Liver (tissue), 9 donors: ENCODE results near the gene IFRD2. TPM values are rescaled to one million over a fixed set of nuclear protein-coding genes. Genes with fewer than 3 reads are reported as not detected.

Experiments used
- DNase-seq: peaks from one replicate; pipeline ENCODE4 v3.0.0-alpha.2; 2017; ENCODE audit warnings: low spot score
- H3K27ac ChIP-seq, 2 donors: one replicate each; pipeline ENCODE4 v1.7.0; 2013; ENCODE audit warnings: inconsistent platforms in 2 of 2, low read length in 2 of 2, control low read depth in 1 of 2, low read depth in 1 of 2, mild to moderate bottlenecking in 1 of 2
- H3K27me3 ChIP-seq, 4 donors: one replicate each; pipeline versions ENCODE4 v1.6.1 to v1.7.0; 2013; ENCODE audit warnings: low read length in 3 of 4, inconsistent platforms in 1 of 4, mild to moderate bottlenecking in 1 of 4, moderate library complexity in 1 of 4; ENCODE audit not compliant: control insufficient read depth in 4 of 4, insufficient read depth in 4 of 4
- H3K36me3 ChIP-seq, 4 donors: one replicate each; pipeline versions ENCODE4 v1.6.1 to v1.7.0; 2013; ENCODE audit warnings: low read length in 3 of 4, mild to moderate bottlenecking in 3 of 4, low read depth in 1 of 4, moderate library complexity in 1 of 4; ENCODE audit not compliant: control insufficient read depth in 4 of 4, insufficient read depth in 3 of 4
- H3K4me1 ChIP-seq, 4 donors: one replicate each; pipeline versions ENCODE4 v1.6.1 to v1.7.0; 2013; ENCODE audit warnings: low read length in 3 of 4, mild to moderate bottlenecking in 3 of 4, moderate library complexity in 1 of 4; ENCODE audit not compliant: control insufficient read depth in 4 of 4, insufficient read depth in 4 of 4
- H3K4me3 ChIP-seq, 3 donors: one replicate each; pipeline versions ENCODE4 v1.6.1 to v1.7.0; 2013; ENCODE audit warnings: low read length in 3 of 3, control low read depth in 1 of 3, low read depth in 1 of 3, mild to moderate bottlenecking in 1 of 3
- H3K9ac ChIP-seq, 2 donors: one replicate each; pipeline ENCODE4 v1.7.0; 2013; ENCODE audit warnings: low read length in 2 of 2, mild to moderate bottlenecking in 2 of 2, moderate library complexity in 2 of 2, control low read depth in 1 of 2, low read depth in 1 of 2
- H3K9me3 ChIP-seq, 4 donors: one replicate each; pipeline versions ENCODE4 v1.6.1 to v1.7.0; 2013; ENCODE audit warnings: low read length in 3 of 4; ENCODE audit not compliant: control insufficient read depth in 4 of 4
- ATF3 ChIP-seq: IDR thresholded peaks from 2 replicates; pipeline ENCODE4 v1.6.1; 2016; ENCODE audit warnings: antibody characterized with exemption
- CTCF ChIP-seq: fragments of 150-350 bp; IDR thresholded peaks from 2 replicates; pipeline ENCODE4 v1.5.1; 2017; ENCODE audit warnings: improper control_type of control experiment, low read depth, low read length; ENCODE audit not compliant: missing input control
- EGR1 ChIP-seq, 2 donors: IDR thresholded peaks; 2 replicates each; pipeline ENCODE4 v1.6.1; 2016 to 2018; ENCODE audit warnings: antibody characterized with exemption in 2 of 2, low read depth in 2 of 2
- FOXA1 ChIP-seq: IDR thresholded peaks from 2 replicates; pipeline ENCODE4 v1.6.1; 2016; ENCODE audit warnings: antibody characterized with exemption
- GABPA ChIP-seq, 2 donors: IDR thresholded peaks in 1 of 2; conservative IDR thresholded peaks in 1 of 2; 2 replicates each; pipeline ENCODE4 v1.6.1; 2016; ENCODE audit warnings: antibody characterized with exemption in 2 of 2, mild to moderate bottlenecking in 1 of 2, moderate library complexity in 1 of 2
- HNF4A ChIP-seq, 2 donors: conservative IDR thresholded peaks; 2 replicates each; pipeline ENCODE4 v1.6.1; 2016; ENCODE audit warnings: antibody characterized with exemption in 2 of 2, mild to moderate bottlenecking in 2 of 2
- HNF4G ChIP-seq: IDR thresholded peaks from 2 replicates; pipeline ENCODE4 v1.6.1; 2016; ENCODE audit warnings: antibody characterized with exemption
- JUND ChIP-seq, 2 donors: IDR thresholded peaks; 2 replicates each; pipeline ENCODE4 v1.6.1; 2016; ENCODE audit warnings: antibody characterized with exemption in 2 of 2
- NR2F2 ChIP-seq: IDR thresholded peaks from 2 replicates; pipeline ENCODE4 v1.6.1; 2016; ENCODE audit warnings: antibody characterized with exemption
- RAD21 ChIP-seq, 2 donors: IDR thresholded peaks; 2 replicates each; pipeline ENCODE4 v1.6.1; 2016; ENCODE audit warnings: antibody characterized with exemption in 2 of 2, mild to moderate bottlenecking in 2 of 2
- REST ChIP-seq: IDR thresholded peaks from 2 replicates; pipeline ENCODE4 v1.6.1; 2016; ENCODE audit warnings: antibody characterized with exemption, mild to moderate bottlenecking
- RXRA ChIP-seq, 2 donors: IDR thresholded peaks; 2 replicates each; pipeline ENCODE4 v1.6.1; 2017 to 2018; ENCODE audit warnings: antibody characterized with exemption in 2 of 2, mild to moderate bottlenecking in 1 of 2
- SP1 ChIP-seq: IDR thresholded peaks from 2 replicates; pipeline ENCODE4 v1.6.1; 2018; ENCODE audit warnings: antibody characterized with exemption, mild to moderate bottlenecking
- YY1 ChIP-seq: IDR thresholded peaks from 2 replicates; pipeline ENCODE4 v1.6.1; 2016; ENCODE audit warnings: antibody characterized with exemption, mild to moderate bottlenecking
- ZBTB33 ChIP-seq: IDR thresholded peaks from 2 replicates; pipeline ENCODE4 v1.6.1; 2016; ENCODE audit warnings: antibody characterized with exemption
- WGBS: extraction: QIAGEN DNeasy Blood & Tissue Kit; methylation state at CpG from one replicate; pipeline ENCODE4 v1.1.7; 2013; 5-methylcytosine and 5-hydroxymethylcytosine counted together
- polyA plus RNA-seq, 2 donors: library from polyadenylated mRNA; stranded (reverse) in 1 of 2; unstranded in 1 of 2; fragments of 200-250 nt in 1 of 2; fragments of >200 nt in 1 of 2; fragmentation: Nextera tagmentation in 1 of 2; extraction: Ambion mirVana in 1 of 2; gene quantifications; one replicate each; pipeline versions ENCODE4 v1.2.1 to v1.2.3, GENCODE V29; 2013 to 2015
- total RNA-seq, 2 donors: library from RNA; depleted of rRNA; stranded (reverse); fragments of >200 nt; gene quantifications; one replicate each; pipeline ENCODE4 v1.2.3, GENCODE V29; 2014
- donor health status: healthy.
- donor health status: healthy.
- donor health status: healthy.
- donor health status: healthy.
- donor health status: healthy.

The IFRD2 gene
- total and polyA plus RNA-seq, 4 donors = 55.7 to 91.2 (median 63.2) TPM

- H3K27ac ChIP-seq = peak overlapping the region; percentile 98 to 99
- no peaks in the 10 kb centered on the region for H3K27me3 ChIP-seq
- TF ChIP-seq RXRA (IDR thresholded peaks at IDR 0.05) (peak; percentile 30 to 59), SP1 (peak; percentile 51), ZBTB33 (no peak), YY1 (no peak), HNF4A (conservative IDR thresholded peaks at IDR 0.05) (peak; percentile 35 to 57), REST (no peak), EGR1 (IDR thresholded peaks at IDR 0.05; ENCODE audit: low read depth in 2 of 2) (no peak), FOXA1 (no peak), RAD21 (IDR thresholded peaks at IDR 0.05) (peak; percentile 83 to 92), ATF3 (no peak), CTCF (peak; percentile 84), HNF4G (no peak), GABPA (IDR thresholded peaks at IDR 0.05 in 1 of 2, conservative IDR thresholded peaks at IDR 0.05 in 1 of 2) (no peak), JUND (IDR thresholded peaks at IDR 0.05) (no peak), NR2F2 (peak; percentile 84)
- H3K36me3 ChIP-seq = peaks cover 0 to 7% (median 2%) of the 10 kb centered on the region in 4 donors
- H3K4me3 ChIP-seq = no peak overlapping the region
- peak; percentile 82 for DNase-seq
- peaks cover 13 to 75% (median 56%) of the 10 kb centered on the region in 4 donors for H3K4me1 ChIP-seq
- 28% methylated on average over 4 of the region's 4 CpGs for WGBS
- no peaks in the 10 kb centered on the region for H3K9me3 ChIP-seq
- H3K9ac ChIP-seq = peak overlapping the region in 1 of 2 donors; percentile 11
Observed at GRCh38 chr3:50324351-50325112, 32.3 kb upstream of the IFRD2 start.
